ENCODE data around the gene CDADC1. TPM values are rescaled to one million over a fixed set of nuclear protein-coding genes. Genes with fewer than 3 reads are reported as not detected.

The CDADC1 gene
- total RNA-seq, 1 donor from 2014 or later = 7.2 TPM

- H3K27me3 Mint-ChIP-seq (ENCODE audit: low read depth, unreplicated experiment) = no peaks in the 10 kb centered on the region
- no peak overlapping the region for H3K27ac ChIP-seq (ENCODE audit: low read depth, low read length)
- H3K9me3 ChIP-seq (ENCODE audit: insufficient read depth, low read depth, low read length) = no peaks in the 10 kb centered on the region
- no peak overlapping the region for H3K9ac ChIP-seq (ENCODE audit: low read length)
- no peak for TF ChIP-seq CTCF (IDR thresholded peaks at IDR 0.05; ENCODE audit: insufficient read depth, low read depth, low read length)
- no peak for TF ChIP-seq EZH2 (IDR thresholded peaks at IDR 0.05; ENCODE audit: insufficient read depth, low read length)
- H3K4me1 Mint-ChIP-seq (ENCODE audit: low read depth, unreplicated experiment) = peaks cover 2% of the 10 kb centered on the region
- no peaks in the 10 kb centered on the region for H3K4me1 ChIP-seq (ENCODE audit: insufficient read depth, low read length)
- no peak overlapping the region for H3K4me3 ChIP-seq (ENCODE audit: insufficient read depth, low read depth, low read length)
- no peak overlapping the region for H2AFZ ChIP-seq (ENCODE audit: low read depth, low read length)
- H3K36me3 ChIP-seq (ENCODE audit: insufficient read depth, low read length) = no peaks in the 10 kb centered on the region
- no peaks in the 10 kb centered on the region for H3K79me2 ChIP-seq (ENCODE audit: insufficient read depth, low read length)
- H3K27ac Mint-ChIP-seq (ENCODE audit: unreplicated experiment) = no peak overlapping the region
- no peaks in the 10 kb centered on the region for H3K9me3 Mint-ChIP-seq (ENCODE audit: unreplicated experiment)
- no peaks in the 10 kb centered on the region for H4K20me1 ChIP-seq (ENCODE audit: insufficient read depth, low read length)
- FAIRE-seq = no peak
- H3K36me3 Mint-ChIP-seq (ENCODE audit: low read depth, unreplicated experiment) = peaks cover 2% of the 10 kb centered on the region
- no peaks in the 10 kb centered on the region for H3K27me3 ChIP-seq (ENCODE audit: insufficient read depth, low read length)
- H3K4me2 ChIP-seq (ENCODE audit: low read length) = no peak overlapping the region
- H3K4me3 Mint-ChIP-seq (ENCODE audit: unreplicated experiment) = no peak overlapping the region
- no peak for DNase-seq (ENCODE audit: low read depth)
These were observed 92.4 kb downstream of the CDADC1 start for GRCh38 chr13:49340161-49340560.

- Histone ChIP-seq H3K4me3 (ENCODE audit: insufficient read depth, low read depth, low read length) (no peak overlapping the region), H3K4me2 (ENCODE audit: low read length) (no peak overlapping the region), H3K36me3 (ENCODE audit: insufficient read depth, low read length) (no peaks in the 10 kb centered on the region), H3K9ac (ENCODE audit: low read length) (no peak overlapping the region), H3K9me3 (ENCODE audit: insufficient read depth, low read depth, low read length) (no peaks in the 10 kb centered on the region), H3K4me1 (ENCODE audit: insufficient read depth, low read length) (no peaks in the 10 kb centered on the region), H3K27me3 (ENCODE audit: insufficient read depth, low read length) (no peaks in the 10 kb centered on the region), H2AFZ (ENCODE audit: low read depth, low read length) (no peak overlapping the region), H3K79me2 (ENCODE audit: insufficient read depth, low read length) (no peaks in the 10 kb centered on the region), H4K20me1 (ENCODE audit: insufficient read depth, low read length) (no peaks in the 10 kb centered on the region), H3K27ac (ENCODE audit: low read depth, low read length) (no peak overlapping the region)
- peaks cover 2% of the 10 kb centered on the region for H3K36me3 Mint-ChIP-seq (ENCODE audit: low read depth, unreplicated experiment)
- H3K9me3 Mint-ChIP-seq (ENCODE audit: unreplicated experiment) = no peaks in the 10 kb centered on the region
- H3K27me3 Mint-ChIP-seq (ENCODE audit: low read depth, unreplicated experiment) = no peaks in the 10 kb centered on the region
- DNase-seq (ENCODE audit: low read depth) (no peak), FAIRE-seq (no peak)
- H3K4me3 Mint-ChIP-seq (ENCODE audit: unreplicated experiment) = no peak overlapping the region
- H3K27ac Mint-ChIP-seq (ENCODE audit: unreplicated experiment) = no peak overlapping the region
- H3K4me1 Mint-ChIP-seq (ENCODE audit: low read depth, unreplicated experiment) = peaks cover 2% of the 10 kb centered on the region
- TF ChIP-seq CTCF (IDR thresholded peaks at IDR 0.05; ENCODE audit: insufficient read depth, low read depth, low read length) (no peak), EZH2 (IDR thresholded peaks at IDR 0.05; ENCODE audit: insufficient read depth, low read length) (no peak)
These were observed 93.8 kb downstream of the CDADC1 start for GRCh38 chr13:49341517-49341916.

- no peaks in the 10 kb centered on the region for H3K36me3 ChIP-seq (ENCODE audit: insufficient read depth, low read length)
- no peak overlapping the region for H2AFZ ChIP-seq (ENCODE audit: low read depth, low read length)
- TF ChIP-seq EZH2 (IDR thresholded peaks at IDR 0.05; ENCODE audit: insufficient read depth, low read length) = no peak
- no peak for TF ChIP-seq CTCF (IDR thresholded peaks at IDR 0.05; ENCODE audit: insufficient read depth, low read depth, low read length)
- no peaks in the 10 kb centered on the region for H3K9me3 Mint-ChIP-seq (ENCODE audit: unreplicated experiment)
- no peaks in the 10 kb centered on the region for H3K9me3 ChIP-seq (ENCODE audit: insufficient read depth, low read depth, low read length)
- H3K79me2 ChIP-seq (ENCODE audit: insufficient read depth, low read length) = no peaks in the 10 kb centered on the region
- no peak overlapping the region for H3K4me2 ChIP-seq (ENCODE audit: low read length)
- no peaks in the 10 kb centered on the region for H3K27me3 ChIP-seq (ENCODE audit: insufficient read depth, low read length)
- no peaks in the 10 kb centered on the region for H3K4me1 ChIP-seq (ENCODE audit: insufficient read depth, low read length)
- peaks cover 2% of the 10 kb centered on the region for H3K36me3 Mint-ChIP-seq (ENCODE audit: low read depth, unreplicated experiment)
- DNase-seq (ENCODE audit: low read depth) = no peak
- H3K27ac Mint-ChIP-seq (ENCODE audit: unreplicated experiment) = no peak overlapping the region
- no peak for FAIRE-seq
- no peak overlapping the region for H3K9ac ChIP-seq (ENCODE audit: low read length)
- H3K4me1 Mint-ChIP-seq (ENCODE audit: low read depth, unreplicated experiment) = peaks cover 2% of the 10 kb centered on the region
- no peaks in the 10 kb centered on the region for H3K27me3 Mint-ChIP-seq (ENCODE audit: low read depth, unreplicated experiment)
- H3K4me3 ChIP-seq (ENCODE audit: insufficient read depth, low read depth, low read length) = no peak overlapping the region
- H4K20me1 ChIP-seq (ENCODE audit: insufficient read depth, low read length) = no peaks in the 10 kb centered on the region
- no peak overlapping the region for H3K27ac ChIP-seq (ENCODE audit: low read depth, low read length)
- H3K4me3 Mint-ChIP-seq (ENCODE audit: unreplicated experiment) = no peak overlapping the region
These were observed 94.2 kb downstream of the CDADC1 start for GRCh38 chr13:49341941-49342340.
